PC-9 (cell line): ENCODE data around the gene RHOBTB3.

ENCODE experiments used
- CTCF ChIP-seq: fragments of 200-600 bp; sonication (generic); conservative IDR thresholded peaks from 2 replicates; pipeline ENCODE4 v1.6.1; 2017; ENCODE audit warnings: mixed run types, antibody characterized with exemption, mild to moderate bottlenecking, moderate library complexity
- EZH2 ChIP-seq: fragments of 200-600 bp; sonication (generic); IDR thresholded peaks from 2 replicates; pipeline ENCODE4 v1.8.0; 2017; ENCODE audit warnings: antibody characterized with exemption, low read depth

GRCh38 chr5:95729115-95730010 is 1.8 kb upstream of the RHOBTB3 start:
- TF ChIP-seq CTCF: no peak
- TF ChIP-seq EZH2: no peak
